ENCODE results near the gene ZNF771. TPM values are rescaled to one million over a fixed set of nuclear protein-coding genes. Genes with fewer than 3 reads are reported as not detected.

Gene ZNF771
- 6.5 TPM for polyA plus RNA-seq (2013, experiment 1 of 2; ENCODE audit: insufficient read length)
- polyA plus RNA-seq (2013, experiment 2 of 2; ENCODE audit: insufficient read length), result 4.1 TPM

DNA sequence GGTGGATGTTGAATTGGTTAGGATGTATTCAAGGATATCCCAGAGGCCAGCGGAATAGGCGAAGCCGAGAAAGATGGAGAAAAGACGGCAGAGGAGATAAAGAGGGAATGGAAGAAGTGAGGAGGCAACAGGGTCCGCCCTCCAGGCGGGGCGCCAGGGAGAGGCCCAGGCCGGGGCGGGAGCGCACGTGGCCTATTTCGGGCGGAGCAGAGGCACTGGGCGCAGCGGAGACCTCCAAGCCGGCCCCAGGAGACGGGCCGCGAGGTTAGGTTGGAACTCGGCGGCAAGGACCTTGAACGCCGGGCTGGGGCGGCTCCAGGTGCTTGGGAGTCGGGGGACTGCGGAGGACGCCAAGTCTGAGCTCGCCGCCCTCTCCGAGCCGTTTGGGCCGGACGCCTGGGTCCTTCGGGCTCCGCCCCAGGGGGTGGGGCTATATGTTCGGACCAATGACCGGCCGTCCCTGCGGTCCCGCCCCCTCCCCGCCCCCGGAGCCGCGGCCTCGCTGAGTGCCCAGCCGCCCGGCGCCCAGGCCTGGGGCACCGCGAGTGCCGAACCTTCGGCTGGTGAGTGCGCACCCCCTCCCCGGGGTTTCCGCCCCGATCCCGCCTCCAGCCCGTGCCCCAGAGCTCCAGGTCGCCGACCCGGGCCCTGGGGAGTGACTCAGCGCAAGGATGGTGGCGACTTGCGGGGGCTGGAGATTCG, at the start of gene ZNF771:
Gene ZNF771, plus strand, starts transcription at position 505 of the 702 bp plus-strand sequence. CDS start 448 bp downstream, outside the sequence.
- DNase-seq, result peak; percentile 86

DNA sequence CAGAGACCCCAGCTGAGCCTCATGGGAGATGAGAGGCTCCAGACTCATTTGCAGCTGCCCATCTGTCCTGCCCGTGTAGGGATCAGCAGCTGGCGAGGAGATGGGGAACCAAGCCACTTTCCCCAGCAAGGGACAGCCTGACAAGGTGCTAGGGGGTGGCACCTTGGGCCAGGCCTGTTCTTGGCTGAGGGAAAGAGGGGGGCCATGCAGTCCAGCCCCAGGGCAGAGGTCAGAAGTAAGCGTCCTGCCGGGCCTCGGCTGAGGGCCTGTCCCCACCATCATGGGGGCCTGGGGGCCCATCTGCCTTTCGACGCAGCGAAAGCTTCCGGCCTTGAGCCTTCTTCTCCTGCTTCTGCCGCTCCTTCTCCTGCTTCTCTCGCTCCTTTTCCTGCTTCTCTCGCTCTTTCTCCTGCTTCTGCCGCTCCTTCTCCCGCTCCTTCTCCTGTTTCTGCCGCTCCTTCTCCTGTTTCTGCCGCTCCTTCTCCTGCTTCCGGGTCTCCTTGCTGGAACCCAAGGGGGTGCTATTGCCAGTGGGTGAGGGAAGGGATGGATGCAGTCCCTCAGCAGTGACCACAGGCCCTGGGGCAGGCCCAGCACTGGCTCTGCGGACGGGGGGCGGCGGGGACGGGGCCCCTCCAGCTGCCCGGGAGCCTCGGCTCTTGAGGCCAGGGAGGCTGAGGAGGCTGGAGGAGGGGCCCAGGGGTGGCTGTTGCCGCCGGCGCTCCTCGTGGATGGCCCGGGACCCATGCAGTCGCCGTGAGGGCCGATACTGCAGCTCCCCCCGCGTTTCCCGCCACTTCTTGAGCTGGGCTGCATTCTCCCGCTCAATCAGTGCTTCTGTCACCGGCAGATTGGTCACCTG, 49.5 kb upstream of the ZNF771 start:
- no peak for DNase-seq

DNA sequence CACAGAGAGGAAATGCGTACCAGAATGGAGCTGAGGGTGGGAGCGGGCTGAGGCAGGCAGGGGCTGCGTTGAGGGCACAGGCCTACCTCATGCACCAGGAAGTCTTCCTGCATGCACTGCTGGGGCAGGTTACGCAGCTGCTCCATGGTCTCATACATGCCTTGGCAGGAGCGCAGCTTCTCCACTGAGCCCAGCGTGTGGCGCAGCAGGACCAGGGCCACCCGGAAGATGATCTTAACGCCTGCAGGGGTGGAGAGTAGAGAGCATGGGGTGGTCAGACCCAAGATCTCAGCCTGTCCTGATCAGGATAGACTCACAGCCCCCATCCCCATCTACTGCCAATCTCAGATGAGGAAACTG, 48.8 kb upstream of the ZNF771 start:
- no peak for DNase-seq

DNA sequence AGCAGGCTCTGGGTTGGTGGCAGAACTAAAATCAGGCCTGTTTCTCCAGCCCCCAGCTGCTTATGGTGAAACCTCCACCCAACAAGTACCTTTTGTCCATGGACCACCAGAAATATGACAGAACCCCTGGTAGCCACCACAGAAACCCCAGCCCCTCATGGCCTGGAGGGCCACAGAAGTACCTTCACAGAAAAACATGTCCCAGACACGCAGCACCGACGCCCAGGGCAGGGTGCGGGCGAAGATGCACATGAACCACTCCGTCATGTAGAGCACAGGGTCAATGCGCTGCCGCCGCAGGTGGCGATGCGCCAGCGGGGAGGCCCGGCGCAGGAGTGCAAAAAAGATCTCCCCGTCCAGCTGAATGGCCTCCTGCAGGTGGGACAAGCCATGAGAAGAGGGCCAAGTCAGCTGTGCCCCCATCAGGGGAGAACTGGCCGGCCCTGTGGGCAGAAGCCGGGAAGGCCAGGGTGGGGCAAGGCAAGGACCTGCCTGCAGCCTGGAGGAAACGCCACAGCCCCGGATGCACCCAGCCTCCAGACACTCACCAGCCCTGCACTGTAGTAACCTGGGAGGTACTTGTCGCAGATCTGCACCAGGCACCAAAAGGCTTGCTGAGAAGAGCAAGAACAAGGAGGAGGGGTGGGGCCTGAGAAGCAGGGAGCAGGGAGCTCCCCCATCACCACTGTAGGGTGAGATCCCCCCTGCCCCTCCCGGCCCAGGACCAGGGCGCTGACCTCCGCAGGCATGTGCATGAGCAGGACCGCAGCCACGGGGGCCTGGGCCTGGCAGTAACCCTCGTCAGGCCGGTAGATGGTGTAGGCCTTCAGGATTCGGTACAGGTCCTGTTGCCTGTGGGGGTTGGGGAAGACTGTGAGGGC, 48.2 kb upstream of the ZNF771 start:
- DNase-seq, result no peak

DNA sequence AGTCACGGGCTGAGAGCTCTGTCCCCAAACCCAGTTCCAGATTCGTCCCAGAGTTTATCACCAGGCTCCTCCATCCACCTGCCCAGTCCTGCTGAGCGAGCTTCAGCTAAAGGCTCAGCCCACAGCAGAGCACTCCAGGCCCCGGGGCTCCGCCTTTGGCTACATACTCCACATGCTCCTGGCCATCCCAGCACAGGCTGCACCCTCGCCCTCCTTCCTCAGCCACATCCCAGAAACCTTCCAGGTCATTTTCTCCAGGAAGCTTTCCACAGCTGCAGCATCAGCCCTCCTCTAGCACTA, 47.6 kb upstream of the ZNF771 start:
- no peak for DNase-seq

DNA sequence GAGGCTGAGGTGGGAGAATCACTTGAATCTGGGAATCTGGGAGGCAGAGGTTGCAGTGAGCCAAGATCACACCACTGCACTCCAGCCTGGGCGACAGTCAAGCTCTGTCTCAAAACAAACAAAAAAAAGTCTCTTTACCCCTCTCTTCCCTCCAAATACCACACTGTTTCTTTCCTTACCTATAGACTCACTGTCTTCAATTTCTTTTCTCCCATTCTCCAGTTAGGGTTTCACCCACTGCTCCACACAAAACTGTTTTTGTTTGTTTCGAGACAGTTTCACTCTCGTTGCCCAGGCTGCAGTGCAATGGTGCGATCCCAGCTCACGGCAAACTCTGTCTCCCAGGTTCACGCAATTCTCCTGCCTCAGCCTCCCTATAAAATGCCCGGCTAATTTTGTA, 46.2 kb upstream of the ZNF771 start:
- DNase-seq, result no peak

DNA sequence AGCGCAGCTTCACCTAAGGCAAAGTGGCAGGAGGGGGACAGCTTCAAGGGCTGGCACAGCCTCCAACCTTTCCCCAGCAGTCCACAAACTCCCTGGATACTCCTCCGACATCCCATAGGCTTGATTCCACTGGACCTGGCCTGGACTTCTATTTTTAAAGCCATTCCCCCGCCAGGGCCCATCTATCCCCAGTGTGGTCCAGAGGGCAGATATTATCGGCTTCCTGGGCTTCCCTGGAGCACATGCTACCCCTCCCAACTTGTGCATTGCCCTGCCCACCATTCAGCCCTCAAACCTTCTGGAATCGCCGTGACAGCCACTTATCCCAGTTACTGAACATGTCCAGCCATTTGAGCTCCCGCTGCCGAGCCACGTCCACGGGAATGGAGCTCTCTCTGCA, 42.2 kb upstream of the ZNF771 start:
- DNase-seq, result no peak

DNA sequence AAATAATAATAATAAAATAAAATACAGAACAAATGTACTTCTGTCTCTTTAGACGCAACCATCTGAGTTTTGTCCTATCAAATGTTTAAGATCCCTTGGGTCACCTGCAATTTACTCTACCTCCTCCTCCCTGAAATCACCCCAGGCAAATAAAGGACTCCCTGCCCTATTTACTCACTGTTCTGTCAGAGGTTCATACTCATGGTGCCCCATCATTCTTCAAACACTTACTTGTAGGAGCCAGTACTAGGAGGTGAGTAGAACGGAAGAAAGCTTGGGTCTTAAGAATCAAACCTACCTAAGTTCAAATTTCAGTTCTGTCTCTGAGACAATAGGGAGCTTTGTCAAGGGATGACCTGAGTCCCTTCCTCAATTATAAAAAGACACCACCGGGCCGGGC, 40.9 kb upstream of the ZNF771 start:
- no peak for DNase-seq

DNA sequence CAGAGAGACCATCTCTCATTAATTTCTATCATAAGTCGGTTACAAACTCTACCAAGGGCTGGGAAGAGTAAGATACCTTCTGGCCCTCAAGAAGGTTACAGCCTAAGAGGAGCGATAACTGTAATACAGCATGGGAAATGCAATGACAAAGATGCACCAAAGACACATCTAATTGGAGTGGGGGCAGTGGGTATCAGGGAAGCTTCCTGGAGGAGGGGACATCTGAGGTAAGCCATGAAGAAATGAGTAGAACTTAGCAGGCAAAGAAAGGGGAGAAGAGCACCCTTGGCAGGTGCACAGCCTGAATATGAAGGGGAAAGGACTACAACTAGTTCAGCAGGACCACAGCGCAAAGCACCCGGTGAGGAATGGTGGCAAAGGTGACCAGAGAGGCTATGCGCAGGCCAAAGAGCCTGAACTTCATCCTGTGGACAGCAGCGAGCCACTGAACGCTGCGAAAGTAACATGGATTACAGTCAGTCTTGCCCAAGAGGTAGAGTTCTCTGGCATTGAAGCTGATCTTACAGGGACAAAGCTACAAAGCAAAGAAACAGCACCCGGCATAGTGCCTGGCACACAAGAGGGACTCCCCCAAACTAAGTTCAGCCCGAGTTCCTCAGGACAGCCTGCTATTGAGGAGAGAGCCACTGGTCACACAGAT, 39.9 kb upstream of the ZNF771 start:
- DNase-seq, result no peak

DNA sequence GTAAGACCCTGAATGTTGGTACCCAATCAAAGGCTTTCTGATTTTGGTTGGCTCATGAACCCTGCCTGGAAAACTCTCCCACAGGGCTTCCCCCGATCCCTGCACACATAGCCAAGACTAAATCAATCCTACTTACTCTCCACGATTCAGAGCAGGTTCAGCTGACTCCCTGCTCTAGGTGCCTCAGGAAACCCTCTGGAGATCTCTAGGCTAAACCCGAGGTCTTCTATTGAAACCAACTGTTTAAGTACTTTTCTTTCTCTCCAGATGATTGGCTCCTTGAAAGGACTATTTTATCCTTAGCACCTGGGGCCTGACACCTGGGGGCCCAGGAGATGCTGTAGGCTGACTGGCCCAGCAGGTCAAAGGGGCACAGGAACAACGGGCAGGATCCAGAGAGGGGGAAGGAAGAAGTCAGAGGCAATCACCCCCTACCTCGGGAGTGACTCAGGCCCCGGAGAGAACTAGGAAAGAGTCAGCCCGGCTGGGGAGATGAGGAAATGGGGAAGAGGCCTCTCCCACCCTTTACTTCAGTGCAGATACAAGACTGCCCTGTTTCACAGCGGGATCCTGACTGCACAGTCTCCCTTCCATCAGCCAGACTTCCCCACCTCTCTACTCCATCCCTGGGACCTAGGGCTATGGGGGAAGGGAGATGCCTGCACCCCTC, 39.1 kb upstream of the ZNF771 start:
- peak; percentile 71 for DNase-seq

DNA sequence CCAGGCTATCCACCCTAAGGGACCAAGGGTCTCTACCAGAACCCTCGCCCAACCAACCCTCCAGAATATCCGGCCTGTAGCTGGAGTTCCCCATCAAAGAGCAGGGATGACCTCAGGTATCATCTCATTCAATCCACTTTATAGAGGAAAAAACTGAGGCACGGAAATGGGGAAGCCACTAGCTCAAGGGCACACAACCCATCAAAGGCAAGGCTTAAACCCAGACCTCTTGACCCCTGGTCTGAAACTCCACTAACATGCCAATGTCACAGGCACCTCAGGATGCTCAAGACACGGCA, 38.7 kb upstream of the ZNF771 start:
- DNase-seq, result no peak

DNA sequence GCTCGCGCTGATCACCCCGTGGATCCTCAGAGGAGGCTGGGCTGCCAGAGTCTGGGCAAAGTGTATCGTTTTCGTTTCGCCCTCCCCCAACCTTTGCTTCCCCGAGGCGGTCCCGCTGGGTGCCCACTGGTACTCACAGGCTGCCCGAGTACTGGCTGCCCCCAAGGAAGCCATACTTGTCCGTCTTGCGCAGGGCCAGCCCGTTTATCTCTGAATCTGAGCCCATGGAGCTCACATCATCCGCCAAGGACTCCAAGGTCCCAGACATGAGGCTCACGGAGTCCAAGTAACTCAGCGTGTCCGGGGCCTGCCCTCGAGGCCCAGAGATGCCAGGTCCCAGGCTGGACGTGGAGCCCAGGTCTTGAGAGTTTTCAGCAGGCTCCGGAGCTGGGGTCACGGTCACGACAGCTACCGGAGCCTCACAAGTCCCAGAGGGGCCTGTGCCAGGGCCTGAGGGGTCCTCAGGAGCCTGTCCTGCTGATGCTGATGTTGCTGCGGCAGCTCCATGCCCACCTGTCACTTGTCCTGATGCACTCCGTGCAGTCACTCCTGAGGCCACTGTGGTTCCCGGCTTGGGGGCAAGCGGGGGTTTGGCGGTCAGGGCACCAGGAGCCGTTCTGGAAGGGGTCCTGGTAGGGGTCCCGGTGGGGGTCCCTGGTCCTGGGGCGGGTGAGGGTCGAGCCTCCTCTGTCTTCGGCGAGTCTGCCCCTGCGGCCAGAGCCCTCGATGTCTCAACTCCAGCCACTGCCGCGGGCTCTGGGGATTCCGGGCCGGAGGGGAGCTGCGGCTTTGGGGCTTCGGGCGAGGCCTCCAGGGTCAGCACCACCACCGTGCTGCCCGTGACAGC, 38.1 kb upstream of the ZNF771 start:
- DNase-seq, result no peak

DNA sequence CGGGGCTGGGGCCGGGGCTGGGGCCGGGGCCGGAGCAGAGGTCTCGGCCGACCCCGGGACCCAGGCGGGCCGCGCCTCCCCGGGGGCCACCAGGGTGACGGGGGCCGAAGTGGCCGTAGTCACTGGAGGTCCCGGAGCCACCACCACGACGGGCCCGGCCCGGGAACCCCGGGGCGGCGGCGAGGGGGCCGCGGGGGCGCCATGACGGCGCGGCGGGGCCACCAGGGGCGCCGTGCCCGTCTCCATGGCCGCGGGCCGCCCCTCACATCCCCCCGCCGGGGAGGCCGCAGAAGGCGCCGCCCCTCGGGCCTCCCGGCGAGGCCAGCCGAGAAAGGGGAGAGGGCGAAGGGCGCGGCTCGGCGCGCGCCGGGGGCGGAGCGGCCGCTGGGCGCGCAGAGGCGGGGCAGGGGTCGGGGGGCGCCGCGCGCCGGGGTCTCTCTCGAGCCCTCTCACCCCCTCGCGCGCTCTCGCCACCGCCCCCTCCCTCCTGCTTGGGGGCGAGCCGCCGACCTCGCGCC, 37.4 kb upstream of the ZNF771 start:
- DNase-seq, result no peak

DNA sequence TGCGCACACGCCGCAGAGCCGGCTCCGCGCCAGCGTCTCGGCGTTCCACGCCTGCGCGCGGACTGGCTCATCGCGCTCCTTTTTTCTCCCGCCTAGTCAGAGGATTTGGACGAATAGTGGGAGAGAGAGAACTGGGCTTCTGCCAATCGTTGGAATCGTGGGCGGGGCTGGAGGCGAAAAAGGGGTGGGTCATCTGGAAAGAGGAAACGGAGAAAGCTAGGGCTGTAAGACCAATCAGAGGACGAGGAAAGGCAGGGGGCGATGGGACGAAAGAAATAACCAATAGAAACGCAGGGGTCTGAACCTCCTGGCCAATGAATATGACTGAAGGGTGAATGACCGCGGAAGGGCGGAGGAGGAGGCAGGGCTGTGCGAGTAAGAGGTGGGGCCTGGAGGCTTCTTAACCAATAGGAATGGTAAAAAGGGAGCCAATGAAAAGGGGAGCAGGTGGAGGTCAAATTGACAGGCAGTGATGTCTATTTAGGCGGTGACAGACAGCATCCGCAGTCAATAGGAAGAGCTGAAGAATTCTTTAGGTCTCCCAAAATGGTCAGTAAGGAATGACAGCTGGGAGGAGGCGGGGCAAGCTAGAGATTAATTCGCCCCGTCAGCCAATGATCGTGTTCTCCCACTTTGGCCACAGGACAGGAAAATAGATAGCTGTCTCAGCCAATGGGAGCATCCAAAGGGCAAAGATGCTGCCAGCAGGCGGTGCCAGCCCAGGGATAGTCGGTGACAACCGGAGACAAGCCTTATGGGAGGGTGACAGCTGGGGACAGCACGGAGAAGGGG, 36.8 kb upstream of the ZNF771 start, which contains the start of gene TBC1D10B:
Gene TBC1D10B, minus strand, starts transcription at position 39 of the 792 bp plus-strand sequence. CDS start 311 bp downstream, outside the sequence.
- peak; percentile 100 for DNase-seq

DNA sequence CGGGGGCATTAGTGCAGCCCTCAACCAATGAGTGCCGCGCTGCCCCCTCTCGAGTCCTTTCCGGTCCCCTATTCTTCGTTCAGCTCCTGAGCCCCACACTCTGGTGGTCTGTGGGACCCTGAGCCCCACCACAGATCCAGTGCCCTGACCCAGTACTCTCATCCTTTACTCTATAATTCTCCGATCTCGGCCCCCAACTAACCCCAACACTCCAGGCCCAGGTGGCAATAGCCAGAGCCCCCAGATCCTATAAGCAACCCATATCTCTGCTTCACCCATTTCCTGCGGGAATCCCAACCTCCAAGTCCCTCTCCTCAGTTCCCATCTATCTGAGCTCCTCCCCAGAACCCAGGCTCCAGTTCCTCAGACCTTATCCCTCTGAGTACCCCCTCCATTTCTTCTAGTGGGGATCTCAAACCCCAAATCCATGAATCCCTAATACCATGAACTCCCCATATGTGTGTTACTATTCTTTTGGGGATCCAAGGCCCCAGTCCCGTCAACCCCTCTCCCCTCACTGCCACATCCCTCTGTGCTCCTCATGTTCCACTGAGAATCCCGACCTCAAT, 36.1 kb upstream of the ZNF771 start:
- DNase-seq, result no peak

DNA sequence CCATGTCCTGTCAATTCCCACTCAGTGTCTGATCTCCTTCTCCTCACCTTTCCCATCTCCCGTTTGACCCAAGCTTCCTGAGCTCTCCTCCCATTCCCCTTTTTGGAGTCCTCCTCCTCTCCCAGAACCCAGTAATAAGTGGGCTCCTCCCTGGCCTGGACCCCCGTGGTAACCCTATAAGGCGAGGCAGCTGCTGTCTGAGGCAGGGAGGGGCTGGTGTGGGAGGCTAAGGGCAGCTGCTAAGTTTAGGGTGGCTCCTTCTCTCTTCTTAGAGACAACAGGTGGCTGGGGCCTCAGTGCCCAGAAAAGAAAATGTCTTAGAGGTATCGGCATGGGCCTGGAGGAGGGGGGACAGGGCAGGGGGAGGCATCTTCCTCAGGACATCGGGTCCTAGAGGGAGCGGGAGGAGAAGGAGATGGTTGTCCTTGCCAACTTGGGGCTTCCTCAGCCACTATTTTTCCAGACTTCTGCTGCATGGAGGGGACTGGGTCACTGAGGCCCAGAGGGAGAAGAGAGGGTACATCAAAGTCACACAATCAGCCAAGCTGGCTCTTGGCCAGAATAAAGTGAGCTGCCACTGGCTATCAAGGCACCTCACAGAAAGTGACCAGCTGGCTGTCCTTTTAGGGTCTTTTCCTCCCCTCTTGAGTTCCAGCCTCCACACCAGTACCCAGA, 35.2 kb upstream of the ZNF771 start:
- DNase-seq, result no peak

DNA sequence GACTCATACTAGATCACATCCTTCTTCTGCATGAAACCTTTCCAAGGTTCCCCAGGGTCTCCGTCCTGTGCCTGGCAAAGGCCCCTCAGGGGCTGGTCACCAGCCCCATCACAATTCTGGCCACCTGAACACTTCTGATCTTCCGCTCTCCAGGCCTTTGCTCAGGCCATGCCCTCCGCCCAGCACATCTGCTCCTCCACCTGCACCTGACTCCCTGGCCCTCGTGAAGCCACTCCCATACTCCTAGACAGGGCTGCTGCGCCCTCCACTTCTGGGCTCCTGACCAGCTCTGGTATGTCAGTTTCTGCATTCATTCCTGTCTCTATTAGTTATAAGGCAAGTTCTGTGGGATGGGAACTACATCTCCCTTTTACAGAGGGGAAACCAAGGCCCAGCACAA, 34.7 kb upstream of the ZNF771 start:
- DNase-seq, result no peak

DNA sequence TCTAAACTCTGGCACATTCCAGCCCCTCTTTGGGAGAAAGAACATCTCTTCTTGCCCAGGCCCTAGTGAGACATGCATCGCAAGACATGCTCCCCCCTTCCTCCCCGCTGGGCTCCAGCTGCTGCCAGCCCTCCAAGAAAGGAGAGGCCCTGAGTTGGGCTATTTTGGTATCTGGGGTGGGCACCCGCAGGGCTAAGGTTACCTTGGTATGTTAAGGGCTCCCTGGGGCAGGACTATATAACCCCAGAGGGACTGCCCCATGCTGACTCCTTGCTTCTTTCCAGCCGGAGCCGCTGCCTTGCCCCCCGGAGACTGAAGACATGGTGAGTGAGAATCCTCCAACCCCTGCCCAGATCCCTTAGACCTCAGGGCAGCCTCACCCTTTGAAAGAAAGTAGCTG, 32.9 kb upstream of the ZNF771 start, which contains the start of gene MYL11:
Gene MYL11, plus strand, starts transcription at position 265 of the 400 bp plus-strand sequence. Its CDS starts 56 bp downstream, at position 321.
- no peak for DNase-seq

DNA sequence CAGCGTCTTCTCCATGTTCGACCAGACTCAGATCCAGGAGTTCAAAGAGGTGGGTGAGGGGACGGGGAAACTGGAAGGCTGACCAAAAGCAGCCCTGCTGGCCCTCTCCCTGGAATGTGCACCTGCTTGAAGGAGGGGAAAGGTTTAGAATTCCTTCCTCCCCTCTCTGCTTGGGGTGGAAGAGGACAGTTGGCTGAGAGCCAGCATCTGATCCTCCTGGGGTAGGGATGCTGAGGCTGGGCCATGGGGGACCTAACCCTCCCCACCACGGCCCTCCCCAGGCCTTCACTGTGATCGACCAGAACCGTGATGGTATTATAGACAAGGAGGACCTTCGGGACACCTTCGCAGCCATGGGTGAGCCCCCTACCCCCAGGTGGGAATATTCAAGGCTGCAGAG, 31.5 kb upstream of the ZNF771 start:
- no peak for DNase-seq

Measured in fibroblast of skin of back (primary cell).